IMR-90 (cell line): ENCODE measurements around the gene RCC1.

ENCODE experiments used
- BHLHE40 ChIP-seq: fragments of 150-350 bp; IDR thresholded peaks from 2 replicates; pipeline ENCODE4 v1.6.1; 2016; ENCODE audit warnings: mild to moderate bottlenecking, low read depth, low read length
- CEBPB ChIP-seq: IDR thresholded peaks from 2 replicates; pipeline ENCODE4 v1.6.1; 2012; ENCODE audit warnings: low read depth, low read length, improper control_type of control experiment
- CTCF ChIP-seq: conservative IDR thresholded peaks from 2 replicates; pipeline ENCODE4 v1.5.1; 2012; ENCODE audit warnings: mild to moderate bottlenecking, low read depth, low read length, improper control_type of control experiment
- ELK1 ChIP-seq: fragments of 150-350 bp; IDR thresholded peaks from 2 replicates; pipeline ENCODE4 v1.6.1; 2016; ENCODE audit warnings: low read depth, mild to moderate bottlenecking, low read length, moderate library complexity, borderline replicate concordance
- FOS ChIP-seq: fragments of 150-350 bp; IDR thresholded peaks from 2 replicates; pipeline ENCODE4 v1.6.1; 2016; ENCODE audit warnings: low read depth, low read length
- MAFK ChIP-seq: IDR thresholded peaks from 2 replicates; pipeline ENCODE4 v1.6.1; 2012; ENCODE audit warnings: low read depth, low read length, improper control_type of control experiment
- MAZ ChIP-seq: IDR thresholded peaks from 2 replicates; pipeline ENCODE4 v1.6.1; 2012; ENCODE audit warnings: low read depth, mild to moderate bottlenecking, low read length, improper control_type of control experiment, moderate library complexity, borderline replicate concordance
- MXI1 ChIP-seq: IDR thresholded peaks from 2 replicates; pipeline ENCODE4 v1.6.1; 2012; ENCODE audit warnings: low read depth, mild to moderate bottlenecking, low read length, moderate library complexity, borderline replicate concordance
- POLR2A ChIP-seq: IDR thresholded peaks from 2 replicates; pipeline ENCODE4 v1.6.1; 2012; ENCODE audit warnings: mild to moderate bottlenecking, low read depth, low read length
- RAD21 ChIP-seq: IDR thresholded peaks from 2 replicates; pipeline ENCODE4 v1.6.1; 2012; ENCODE audit warnings: low read length, improper control_type of control experiment
- RCOR1 ChIP-seq: IDR thresholded peaks from 2 replicates; pipeline ENCODE4 v1.6.1; 2012; ENCODE audit warnings: mild to moderate bottlenecking, low read length, improper control_type of control experiment; ENCODE audit not compliant: insufficient replicate concordance
- RFX5 ChIP-seq: IDR thresholded peaks from 2 replicates; pipeline ENCODE4 v1.8.0; 2012; ENCODE audit warnings: low read depth, mild to moderate bottlenecking, low read length, moderate library complexity
- SMC3 ChIP-seq: fragments of 150-350 bp; IDR thresholded peaks from 2 replicates; pipeline ENCODE4 v1.6.1; 2016; ENCODE audit warnings: low read depth, mild to moderate bottlenecking, antibody characterized with exemption, low read length, moderate library complexity
- TF ChIP-seq, protein P1 (sequence below): fragments of 150-350 bp; IDR thresholded peaks from 2 replicates; pipeline ENCODE4 v1.6.1; 2017; ENCODE audit warnings: mild to moderate bottlenecking, antibody characterized with exemption, low read length, low read depth

GRCh38 chr1:28560886-28561285 is 55.0 kb downstream of the RCC1 start:
- TF ChIP-seq CTCF (no peak), POLR2A (no peak), BHLHE40 (no peak), MAZ (no peak), SMC3 (no peak), RAD21 (no peak), RCOR1 (no peak), FOS (no peak), ELK1 (no peak), CEBPB (no peak), RFX5 (no peak), MAFK (no peak), MXI1 (no peak)
- TF ChIP-seq, protein P1, sequence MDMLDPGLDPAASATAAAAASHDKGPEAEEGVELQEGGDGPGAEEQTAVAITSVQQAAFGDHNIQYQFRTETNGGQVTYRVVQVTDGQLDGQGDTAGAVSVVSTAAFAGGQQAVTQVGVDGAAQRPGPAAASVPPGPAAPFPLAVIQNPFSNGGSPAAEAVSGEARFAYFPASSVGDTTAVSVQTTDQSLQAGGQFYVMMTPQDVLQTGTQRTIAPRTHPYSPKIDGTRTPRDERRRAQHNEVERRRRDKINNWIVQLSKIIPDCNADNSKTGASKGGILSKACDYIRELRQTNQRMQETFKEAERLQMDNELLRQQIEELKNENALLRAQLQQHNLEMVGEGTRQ, result no peak
